ENCODE data around the gene PPOX.

- TF ChIP-seq CTCF (IDR thresholded peaks at IDR 0.05), result no peak
- no peak for TF ChIP-seq POLR2A (IDR thresholded peaks at IDR 0.05; ENCODE audit: low read depth)
- TF ChIP-seq POLR2AphosphoS5 (IDR thresholded peaks at IDR 0.05), result no peak
These were observed 37.4 kb upstream of the PPOX start for GRCh38 chr1:161128591-161129420.
